ENCODE measurements around the gene MORN3.
"Not testable (repeated sequence)": the region's sequence is repeated elsewhere in the genome, so short reads cannot be mapped to it uniquely, and the experiment has no call there.

Gene MORN3

GRCh38 chr12:121688966-121689365, 19.5 kb upstream of the MORN3 start:
- no peak for FAIRE-seq

GRCh38 chr12:121679661-121680197, 10.3 kb upstream of the MORN3 start:
- FAIRE-seq = not testable (repeated sequence)

DNA sequence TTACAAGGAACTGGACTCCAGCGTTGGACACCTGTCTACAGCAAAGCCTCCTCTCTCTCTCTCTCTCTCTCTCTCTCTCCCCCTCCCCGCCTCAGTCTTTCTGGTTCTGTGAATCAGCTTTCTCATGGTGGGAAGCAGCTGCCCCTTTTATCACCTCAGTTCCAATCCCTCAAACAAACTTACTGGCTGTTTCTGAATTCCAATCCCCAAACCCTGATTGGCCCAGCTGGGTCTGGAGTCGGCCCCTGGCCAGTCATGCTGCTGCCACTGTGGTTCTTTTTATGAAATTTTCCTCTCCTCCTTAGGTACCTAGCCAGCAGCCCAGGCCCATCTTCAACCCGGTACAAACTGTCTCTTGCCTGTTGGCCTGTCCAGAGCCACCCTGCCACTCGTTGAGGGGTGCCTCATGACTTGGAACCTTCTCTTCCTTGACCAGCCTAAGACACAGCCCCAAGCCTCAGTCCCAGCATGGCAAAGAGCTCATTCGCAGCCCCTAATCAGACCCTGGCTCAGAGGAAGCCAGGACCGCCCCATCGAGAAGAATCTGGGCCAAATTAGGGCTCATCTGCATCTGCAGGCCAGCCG, 9.4 kb upstream of the MORN3 start:
- no peak for FAIRE-seq

DNA sequence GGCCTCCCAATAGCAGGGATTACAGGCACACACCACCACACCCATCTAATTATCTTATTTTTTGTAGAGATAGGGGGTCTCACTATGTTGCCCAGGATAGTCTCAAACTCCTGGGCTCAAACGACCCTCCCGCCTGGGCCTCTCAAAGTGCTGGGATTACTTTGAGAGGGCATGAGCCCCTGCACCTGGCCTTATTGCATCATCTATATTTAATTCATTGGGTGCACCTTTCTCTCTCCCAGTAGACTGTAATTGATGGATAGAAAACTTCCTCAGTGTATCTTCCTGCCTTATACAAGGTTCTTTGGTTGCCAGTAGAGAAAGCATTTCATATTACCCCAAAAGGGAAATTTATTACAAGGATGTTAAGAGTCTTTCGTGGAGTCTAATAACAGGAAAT, 8.9 kb upstream of the MORN3 start:
- no peak for FAIRE-seq

- FAIRE-seq = no peak
These were observed 6.7 kb upstream of the MORN3 start for GRCh38 chr12:121676190-121676589.

GRCh38 chr12:121673013-121673511, 3.6 kb upstream of the MORN3 start:
- FAIRE-seq = no peak

GRCh38 chr12:121668750-121669520, 519 bp downstream of the MORN3 start:
- FAIRE-seq = no peak

DNA sequence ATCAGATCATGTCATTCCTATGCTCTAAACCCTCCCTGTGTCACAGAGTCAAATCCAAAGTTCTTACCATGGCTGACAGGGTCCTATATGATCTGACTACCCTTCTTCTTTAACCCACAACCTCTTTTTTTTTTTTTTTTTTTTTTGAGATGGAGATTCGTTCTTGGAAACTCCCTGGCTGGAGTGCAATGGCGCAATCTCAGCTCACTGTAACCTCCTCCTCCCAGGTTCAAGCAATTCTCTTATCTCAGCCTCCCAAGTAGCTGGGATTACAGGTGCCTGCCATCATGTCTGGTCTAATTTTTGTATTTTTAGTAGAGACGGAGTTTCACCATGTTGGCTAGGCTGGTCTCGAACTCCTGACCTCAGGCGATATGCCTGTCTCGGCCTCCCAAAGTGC, 2.6 kb downstream of the MORN3 start:
- FAIRE-seq = not testable (repeated sequence)

DNA sequence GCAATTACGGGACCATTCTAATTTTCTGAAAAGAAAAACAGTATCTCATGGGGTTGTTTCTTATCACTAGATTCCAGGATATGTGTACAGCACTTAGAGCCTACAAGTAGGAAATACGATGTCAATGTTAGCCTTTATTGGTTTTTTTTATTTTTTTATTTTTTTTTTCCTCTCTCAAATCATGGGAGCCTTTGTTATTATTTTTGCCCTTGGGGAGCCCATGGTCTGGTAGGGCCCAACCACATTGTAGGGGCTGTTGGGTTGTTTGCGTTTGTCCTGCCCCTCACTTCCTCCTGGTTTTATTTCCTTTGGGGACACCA, 5.9 kb downstream of the MORN3 start:
- FAIRE-seq = no peak

- FAIRE-seq = not testable (repeated sequence)
These were observed 7.9 kb downstream of the MORN3 start for GRCh38 chr12:121661353-121662105.

DNA sequence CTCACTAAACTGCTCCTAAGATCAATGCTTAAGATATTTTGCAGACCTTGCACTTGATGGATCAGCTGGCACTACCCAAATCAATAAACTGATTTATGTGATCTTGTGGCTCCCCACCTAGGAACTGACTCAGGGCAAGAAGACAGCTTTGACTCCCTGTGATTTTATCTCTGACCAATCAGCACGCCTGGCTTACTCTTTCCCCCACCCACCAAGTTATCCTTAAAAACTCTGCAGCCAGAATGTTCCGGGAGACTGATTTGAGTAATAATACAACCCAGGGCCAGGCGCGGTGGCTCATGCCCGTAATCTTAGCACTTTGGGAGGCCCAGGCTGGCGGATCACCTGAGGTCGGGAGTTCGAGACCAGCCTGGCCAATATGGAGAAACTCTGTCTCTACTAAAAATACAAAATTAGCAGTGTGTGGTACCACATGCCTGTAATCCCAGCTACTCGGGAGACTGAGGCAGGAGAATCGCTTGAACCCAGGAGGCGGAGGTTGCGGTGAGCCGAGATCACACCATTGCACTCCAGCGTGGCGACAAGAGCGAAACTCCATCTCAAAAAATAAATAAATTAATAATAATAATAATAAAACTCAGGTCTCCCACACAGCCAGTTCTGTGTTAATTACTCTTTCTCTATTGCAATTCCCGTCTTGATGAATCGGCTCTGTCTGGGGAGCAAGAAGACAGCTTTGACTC, 12.0 kb downstream of the MORN3 start:
- FAIRE-seq = no peak

DNA sequence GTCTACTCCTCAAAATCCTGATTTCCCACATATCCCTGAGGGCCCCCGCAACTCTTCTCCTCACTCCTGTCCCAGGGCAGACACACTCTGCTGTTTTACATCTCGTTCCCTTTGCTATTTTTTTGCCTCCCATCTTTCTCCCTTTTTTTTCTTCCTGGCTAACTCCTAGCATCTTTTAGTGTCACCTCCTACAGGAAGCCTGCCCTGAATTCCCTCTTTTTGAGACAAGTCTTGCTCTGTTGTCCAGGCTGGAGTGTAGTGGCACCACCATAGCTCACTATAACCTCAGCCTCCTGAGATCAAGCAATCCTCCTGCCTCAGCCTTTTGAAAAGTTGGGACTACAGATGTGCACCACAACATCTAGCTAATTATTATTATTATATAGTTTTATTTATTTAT, 13.3 kb downstream of the MORN3 start:
- no peak for FAIRE-seq

GRCh38 chr12:121653999-121654398, 15.5 kb downstream of the MORN3 start:
- no peak for FAIRE-seq

DNA sequence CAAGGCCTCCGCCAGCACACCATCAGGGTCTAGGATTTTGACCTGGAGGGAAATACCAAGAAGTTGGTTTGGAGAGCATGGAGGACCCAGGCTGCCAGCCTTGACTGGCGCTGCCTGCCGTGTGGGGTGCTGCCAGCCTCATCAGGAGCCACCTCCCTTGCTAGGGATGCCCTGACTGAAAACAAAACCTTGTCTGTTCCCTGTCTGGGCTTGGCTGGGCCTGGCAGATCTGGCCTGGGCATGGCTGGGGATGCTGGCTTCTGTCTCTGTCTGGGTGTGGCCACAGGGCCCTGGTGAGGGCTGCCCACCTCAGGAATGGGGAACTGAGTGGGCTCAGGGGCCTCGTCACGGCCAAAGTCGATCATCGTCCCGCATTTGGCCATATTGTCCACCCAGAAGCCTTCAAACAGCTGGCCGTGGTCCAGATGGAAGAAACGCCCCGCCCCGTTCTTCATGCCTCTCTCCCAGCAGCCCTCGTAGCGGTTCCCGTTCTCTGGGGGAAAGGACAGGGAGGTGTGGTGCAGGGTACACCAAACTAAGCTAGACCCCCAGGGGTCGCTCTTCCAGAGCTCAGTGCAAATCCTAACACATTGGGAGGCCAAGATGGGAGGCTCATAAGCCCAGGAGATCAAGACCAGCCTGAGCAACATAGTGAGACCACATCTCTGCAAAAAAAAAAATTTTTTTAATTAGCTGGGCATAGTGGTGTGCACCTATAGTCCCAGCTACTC, 16.5 kb downstream of the MORN3 start:
- no peak for FAIRE-seq

- no peak for FAIRE-seq
These were observed 18.1 kb downstream of the MORN3 start for GRCh38 chr12:121651320-121651719.

DNA sequence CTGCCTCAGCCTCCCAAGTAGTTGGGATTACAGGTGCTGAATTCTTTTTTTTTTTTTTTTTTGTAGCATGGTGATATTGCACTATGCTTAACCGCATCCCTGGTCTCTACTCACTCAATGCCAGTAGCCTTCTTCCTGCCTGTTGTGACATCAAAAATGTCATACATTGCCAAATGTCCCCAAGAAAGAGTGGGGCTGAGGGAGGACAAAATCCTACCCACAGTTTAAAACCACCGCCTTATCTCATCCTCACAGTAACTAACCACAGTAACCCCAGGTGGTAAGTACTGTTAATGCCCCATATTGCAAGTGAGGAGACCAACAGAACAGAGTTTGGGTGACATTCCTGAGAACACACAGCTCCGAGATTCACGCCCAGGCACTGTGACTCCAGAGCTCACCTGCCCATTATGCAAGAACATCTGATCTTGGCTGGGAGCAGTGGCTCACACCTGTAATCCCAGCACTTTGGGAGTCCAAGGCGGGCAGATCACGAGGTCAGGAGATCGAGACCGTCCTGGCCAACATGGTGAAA, 19.6 kb downstream of the MORN3 start:
- FAIRE-seq = no peak

DNA sequence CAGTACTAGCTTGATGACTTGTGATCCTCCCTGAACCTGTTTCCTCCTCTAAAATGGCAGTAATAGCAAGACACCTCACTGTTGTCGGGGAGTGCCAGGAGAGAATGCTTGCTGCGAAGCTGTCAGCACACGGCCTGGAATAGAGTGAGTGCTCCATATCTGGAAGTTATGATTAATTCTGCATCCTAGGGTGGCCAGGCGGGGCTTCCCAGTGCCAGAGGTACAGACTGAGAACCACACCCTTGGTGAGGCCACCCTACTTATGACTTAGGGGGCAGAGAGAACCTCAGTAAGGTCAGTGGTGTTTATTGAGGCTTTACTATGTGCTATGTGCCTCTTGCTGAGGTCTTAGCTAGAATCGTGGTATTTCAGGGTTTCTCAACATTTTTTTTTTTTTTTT, 20.1 kb downstream of the MORN3 start:
- FAIRE-seq = no peak

DNA sequence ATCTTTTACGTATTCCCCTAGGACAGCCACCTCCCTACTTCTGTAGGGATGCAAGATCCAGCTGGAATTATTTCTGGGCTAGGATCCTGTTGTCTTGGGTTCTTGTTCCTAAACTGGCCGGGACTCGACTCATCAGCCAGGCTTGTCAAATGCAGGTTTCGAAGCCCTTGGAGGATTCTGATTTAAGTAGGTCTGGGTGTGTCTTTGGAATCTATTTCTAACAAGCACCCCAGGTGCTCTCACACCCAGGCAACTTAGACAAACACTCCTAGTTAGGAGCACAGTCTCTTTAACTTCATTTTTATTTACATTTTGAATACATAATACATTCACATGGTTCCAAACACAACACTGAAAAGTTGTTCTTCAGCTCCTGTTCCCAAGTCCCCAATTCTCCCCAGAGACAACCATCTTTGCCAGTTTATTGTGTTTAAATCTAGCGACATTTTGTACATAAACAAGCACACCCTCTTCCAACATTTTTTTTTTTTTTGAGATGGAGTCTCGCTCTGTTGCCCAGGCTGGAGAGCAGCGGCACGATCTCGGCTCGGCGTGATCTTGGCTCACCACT, 20.9 kb downstream of the MORN3 start:
- FAIRE-seq = no peak

- no peak for FAIRE-seq
These were observed 28.2 kb downstream of the MORN3 start for GRCh38 chr12:121641343-121641630.

DNA sequence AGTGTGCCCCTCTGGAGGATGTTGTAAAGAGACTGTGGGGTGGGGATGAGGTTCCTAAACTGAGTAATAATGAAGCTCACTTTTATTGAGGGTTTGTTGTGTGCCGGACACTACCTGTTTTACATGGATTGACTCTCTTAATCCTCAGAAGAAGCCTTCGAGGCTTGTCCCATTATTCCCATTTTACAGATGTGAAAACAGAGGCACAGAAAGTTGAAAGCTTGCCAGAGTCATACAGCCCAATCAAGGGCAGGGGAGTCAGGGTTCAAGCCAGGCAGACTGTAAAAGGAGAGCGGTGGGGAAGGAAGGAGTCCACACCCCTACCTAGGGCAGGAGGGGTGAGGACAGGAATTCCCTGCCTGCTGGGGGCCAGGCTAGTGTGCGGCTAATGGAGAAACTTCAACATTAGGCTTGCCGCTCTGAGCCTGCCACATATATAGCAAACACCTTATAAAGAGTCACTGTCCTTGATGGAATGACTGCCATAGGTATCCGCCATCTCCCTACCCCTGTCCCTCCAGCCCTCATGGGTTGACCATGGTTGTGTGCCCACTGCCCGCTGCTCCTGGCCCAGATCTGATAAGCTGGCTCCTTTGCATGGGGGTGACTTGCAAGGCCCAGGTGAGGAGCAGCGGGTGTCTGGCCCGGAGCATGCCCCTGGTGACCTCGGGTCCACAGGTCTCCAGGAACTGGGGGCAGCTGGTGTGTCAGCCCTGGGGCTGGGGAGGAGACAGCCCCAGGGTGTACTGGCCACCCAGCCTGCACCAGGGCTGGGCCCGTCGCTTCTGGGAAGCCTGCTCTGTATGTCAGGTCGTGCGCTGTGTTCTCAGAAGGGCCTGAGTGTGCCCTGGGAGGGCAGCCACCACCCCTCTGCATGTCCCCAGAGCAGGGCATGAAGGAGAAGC, 30.9 kb downstream of the MORN3 start:
- no peak for FAIRE-seq
